Measurements from ENCODE around the gene OARD1. TPM values are rescaled to one million over a fixed set of nuclear protein-coding genes. Genes with fewer than 3 reads are reported as not detected.

The OARD1 gene
- total RNA-seq, 1 donor, result 7.2 TPM

- no peak overlapping the region for H3K4me3 ChIP-seq (ENCODE audit: insufficient read depth, low read length)
- no peak overlapping the region for H3K27ac ChIP-seq (ENCODE audit: low read depth, low read length)
- no peaks in the 10 kb centered on the region for H3K9me3 ChIP-seq (ENCODE audit: low read depth, low read length)
- DNase-seq (ENCODE audit: insufficient read length, low spot score, missing footprints), result no peak
- no peak overlapping the region for H3K4me2 ChIP-seq (ENCODE audit: insufficient read depth, low read length)
- no peaks in the 10 kb centered on the region for H3K36me3 ChIP-seq (ENCODE audit: insufficient read depth, low read length)
- H3K27me3 ChIP-seq (ENCODE audit: insufficient read depth, low read length), result peaks cover 4% of the 10 kb centered on the region
- H3K4me1 ChIP-seq (ENCODE audit: insufficient read depth, low read length), result no peaks in the 10 kb centered on the region
- H3K79me2 ChIP-seq (ENCODE audit: insufficient read depth, low read length), result no peaks in the 10 kb centered on the region
- H2AFZ ChIP-seq (ENCODE audit: low read length), result no peak overlapping the region
- no peaks in the 10 kb centered on the region for H4K20me1 ChIP-seq (ENCODE audit: insufficient read depth, low read length)
- TF ChIP-seq CTCF (IDR thresholded peaks at IDR 0.05; ENCODE audit: extremely low read depth, low read depth, low read length), result no peak
Observed at GRCh38 chr6:41014780-41015179, 57.4 kb downstream of the OARD1 start.

Other genes starting within 250 kb of the OARD1 start
- gene UNC5CL, start 33.1 kb downstream of the OARD1 start, total RNA-seq, result under 0.01 TPM in 1 of 2 replicates, not detected in the other
- not detected in 2 replicates for gene TSPO2, start 29.9 kb downstream of the OARD1 start, total RNA-seq
- gene APOBEC2, start 19.2 kb downstream of the OARD1 start, total RNA-seq, result not detected in 2 replicates
- 8.0 and 9.4 TPM in 2 replicates for gene NFYA, start 618 bp upstream of the OARD1 start, total RNA-seq
- gene TREML1, start 82.0 kb upstream of the OARD1 start, total RNA-seq, result not detected in 2 replicates
- gene TREM2, start 90.8 kb upstream of the OARD1 start, total RNA-seq, result under 0.01 and 0.59 TPM in 2 replicates
- not detected in 2 replicates for gene TREML2, start 128.8 kb upstream of the OARD1 start, total RNA-seq
- gene TREML4, start 156.0 kb upstream of the OARD1 start, total RNA-seq, result not detected in 2 replicates
- 0.72 and 1.8 TPM in 2 replicates for gene TREM1, start 214.3 kb upstream of the OARD1 start, total RNA-seq

Data from osteoblast (primary cell).